GM12872 (cell line): ENCODE measurements around the gene ADAT3.

ENCODE experiments used
- CTCF ChIP-seq: IDR thresholded peaks from 3 replicates; pipeline ENCODE4 v1.5.1; 2011; ENCODE audit warnings: low read depth, mild to moderate bottlenecking, low read length, moderate library complexity; ENCODE audit not compliant: insufficient read depth

The ADAT3 gene

GRCh38 chr19:1921326-1921725 is 16.1 kb downstream of the ADAT3 start:
- TF ChIP-seq CTCF = no peak

- no peak for TF ChIP-seq CTCF
Measured at GRCh38 chr19:1921825-1922224, 16.6 kb downstream of the ADAT3 start.

- TF ChIP-seq CTCF = no peak
Measured at GRCh38 chr19:1922803-1923202, 17.6 kb downstream of the ADAT3 start.

DNA sequence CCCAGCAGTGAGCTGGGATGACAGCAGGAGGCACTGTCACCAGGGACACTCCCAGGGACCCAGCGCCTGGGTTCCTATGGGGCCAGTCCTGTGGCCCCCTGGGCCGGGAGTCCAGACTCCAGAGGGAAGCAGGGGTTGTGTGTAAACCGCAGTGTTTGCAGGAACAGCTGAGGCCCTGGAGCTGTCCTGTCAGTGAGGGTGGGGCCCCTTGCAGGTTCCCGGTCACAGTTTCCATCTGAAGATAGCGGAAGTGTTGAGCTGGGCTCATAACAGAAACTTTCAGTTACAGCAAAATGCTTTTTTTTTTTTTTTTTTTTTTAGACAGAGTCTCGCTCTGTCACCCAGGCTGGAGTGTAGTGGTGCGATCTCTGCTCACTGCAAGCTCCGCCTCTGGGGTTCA is 18.1 kb downstream of the ADAT3 start:
- TF ChIP-seq CTCF = no peak

DNA sequence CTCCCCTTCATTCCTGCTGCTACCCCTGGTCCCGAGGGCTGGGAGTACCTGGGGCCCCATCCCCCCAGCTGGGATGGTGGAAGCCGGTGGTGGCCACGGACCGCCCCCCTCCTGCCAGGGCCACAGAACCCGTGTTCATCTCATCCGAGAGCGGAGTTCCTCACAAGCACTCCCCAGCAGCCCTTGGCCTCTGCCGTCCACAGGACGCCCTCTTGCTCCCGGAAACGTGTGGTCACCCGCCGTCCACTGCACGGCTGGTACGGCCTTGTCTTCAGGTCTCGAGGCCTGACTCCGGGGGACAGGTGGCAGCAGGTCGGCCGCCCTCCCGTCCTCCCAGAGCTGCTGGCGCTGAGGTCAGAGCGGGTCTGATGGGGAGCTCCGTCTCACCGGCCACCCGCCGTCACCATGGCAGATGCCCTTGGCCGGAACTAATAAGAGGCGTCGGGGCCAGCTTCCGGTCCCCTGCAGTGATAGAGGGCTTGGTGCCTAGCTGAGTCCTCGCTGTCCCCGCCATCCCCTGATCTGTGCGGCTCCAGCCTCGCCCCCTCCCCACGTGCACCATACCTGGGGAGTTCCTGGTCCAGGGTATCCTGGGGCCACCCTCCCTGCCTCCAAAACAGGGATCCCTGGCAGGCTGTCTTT is 19.2 kb downstream of the ADAT3 start:
- no peak for TF ChIP-seq CTCF

DNA sequence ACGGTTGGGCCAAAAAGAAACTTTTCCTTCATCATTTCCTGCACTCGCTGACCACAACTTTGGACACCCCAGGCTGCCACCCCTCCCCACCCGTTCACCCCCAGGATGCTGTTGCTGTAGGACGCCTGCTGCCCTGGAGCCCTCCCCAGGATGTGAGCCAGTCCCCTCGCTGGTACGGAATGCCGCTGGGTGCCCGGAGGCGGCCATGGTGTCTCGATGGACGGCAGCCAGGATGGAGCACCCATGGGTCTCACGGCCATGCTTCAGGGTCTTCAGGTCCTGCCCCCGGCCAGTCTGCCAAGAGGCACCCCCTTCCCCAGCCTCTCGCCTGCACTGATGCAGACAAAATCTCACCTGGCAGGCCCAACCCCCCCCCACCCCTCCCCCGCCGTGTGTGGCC is 20.3 kb downstream of the ADAT3 start:
- TF ChIP-seq CTCF = no peak

GRCh38 chr19:1929021-1929742 is 24.0 kb downstream of the ADAT3 start:
- TF ChIP-seq CTCF = peak; percentile 90
